HG02588 (cell line): ENCODE data around the gene OR52E2.

Experiments used
- ATAC-seq: cut with Tn5 transposase; IDR thresholded peaks from one replicate; pipeline ENCODE4 v1.9.1; 2021; ENCODE audit warnings: mild to moderate bottlenecking, moderate library complexity; ENCODE audit not compliant: unreplicated experiment

Gene OR52E2

GRCh38 chr11:5013012-5013411, 46.4 kb downstream of the OR52E2 start:
- no peak for ATAC-seq

GRCh38 chr11:5011254-5011653, 48.2 kb downstream of the OR52E2 start:
- ATAC-seq = no peak
